IMR-90 (cell line): Measurements from ENCODE around the gene SUN5. TPM values are rescaled to one million over a fixed set of nuclear protein-coding genes. Genes with fewer than 3 reads are reported as not detected.

Experiments used
- ATAC-seq: fragments of 200-7000 bp; cut with Tn5 transposase; 2 replicates; pipeline ENCODE4 v1.9.1; 2020; ENCODE audit warnings: low read depth, mild to moderate bottlenecking, moderate library complexity
- BruUV-seq: library from RNA; stranded (reverse); fragments of 400-500 nt; replicated peaks from 2 replicates; lab custom pipeline; 2021; lab: Mats Ljungman, UMichigan
- CTCF ChIA-PET: fragments of 300-600 bp; formaldehyde crosslinking; extraction: SDS; loops from one replicate; lab custom pipeline; 2021; ENCODE audit warnings: antibody characterized with exemption; lab: Yijun Ruan, JAX
- POLR2A ChIA-PET: fragments of 300-600 bp; sonication (Branson Sonifier 250); formaldehyde crosslinking; loops from one replicate; lab custom pipeline; 2022; ENCODE audit warnings: antibody characterized with exemption; ENCODE audit not compliant: unreplicated experiment; lab: Charles Lee
- DNase-seq: peaks from one replicate; pipeline ENCODE4 v3.0.0; 2013
- H2AFZ ChIP-seq: replicated peaks from 2 replicates; pipeline ENCODE3; 2013; ENCODE audit warnings: low read length, mild to moderate bottlenecking; ENCODE audit not compliant: poor library complexity
- H2AK5ac ChIP-seq: 2 replicates; pipeline ENCODE4 v1.6.1; 2013; ENCODE audit warnings: low read depth, low read length, inconsistent platforms
- H2AK9ac ChIP-seq: replicated peaks from 2 replicates; pipeline ENCODE3; 2013; ENCODE audit warnings: mild to moderate bottlenecking, low read depth, low read length, moderate library complexity; ENCODE audit not compliant: poor library complexity
- H2BK120ac ChIP-seq: 2 replicates; pipeline ENCODE4 v1.6.1; 2013; ENCODE audit warnings: low read depth, low read length, inconsistent platforms
- H2BK15ac ChIP-seq: 3 replicates; pipeline ENCODE4 v1.6.1; 2013; ENCODE audit warnings: low read depth, low read length, inconsistent platforms
- H2BK20ac ChIP-seq: 2 replicates; pipeline ENCODE4 v1.6.1; 2013; ENCODE audit warnings: low read depth, mild to moderate bottlenecking, inconsistent platforms, low read length, moderate library complexity
- H2BK5ac ChIP-seq: 2 replicates; pipeline ENCODE4 v1.6.1; 2013; ENCODE audit warnings: mild to moderate bottlenecking, low read depth, low read length, inconsistent platforms; ENCODE audit not compliant: poor library complexity, severe bottlenecking
- H3K14ac ChIP-seq: replicated peaks from 2 replicates; pipeline ENCODE4 v1.6.1; 2013; ENCODE audit warnings: low read depth, low read length, inconsistent platforms
- H3K18ac ChIP-seq: 2 replicates; pipeline ENCODE4 v1.6.1; 2013; ENCODE audit warnings: low read depth, low read length, control low read depth
- H3K23ac ChIP-seq: 2 replicates; pipeline ENCODE4 v1.6.1; 2013; ENCODE audit warnings: low read depth, low read length, inconsistent platforms
- H3K27ac ChIP-seq: 2 replicates; pipeline ENCODE4 v1.5.1; 2013; ENCODE audit warnings: mild to moderate bottlenecking, control low read depth, low read length; ENCODE audit not compliant: insufficient read depth
- H3K27me3 ChIP-seq: 2 replicates; pipeline ENCODE4 v1.6.1; 2013; ENCODE audit warnings: low read length; ENCODE audit not compliant: control insufficient read depth, insufficient read depth
- H3K36me3 ChIP-seq: 2 replicates; pipeline ENCODE4 v1.6.1; 2013; ENCODE audit warnings: low read length, mixed read lengths; ENCODE audit not compliant: control insufficient read depth, insufficient read depth
- H3K4ac ChIP-seq: 2 replicates; pipeline ENCODE4 v1.6.1; 2013; ENCODE audit warnings: low read depth, low read length, inconsistent platforms
- H3K4me1 ChIP-seq: 2 replicates; pipeline ENCODE4 v1.6.1; 2013; ENCODE audit warnings: low read length, mixed read lengths; ENCODE audit not compliant: control insufficient read depth, insufficient read depth
- H3K4me2 ChIP-seq: 2 replicates; pipeline ENCODE4 v1.6.1; 2013; ENCODE audit warnings: low read depth, mild to moderate bottlenecking, control low read depth, low read length, moderate library complexity
- H3K4me3 ChIP-seq: 2 replicates; pipeline ENCODE4 v1.5.1; 2013; ENCODE audit warnings: low read depth, mild to moderate bottlenecking, control low read depth, low read length, moderate library complexity; ENCODE audit not compliant: insufficient read depth
- H3K56ac ChIP-seq: 2 replicates; pipeline ENCODE4 v1.6.1; 2013; ENCODE audit warnings: low read length, inconsistent platforms; ENCODE audit not compliant: insufficient read depth; ENCODE audit errors: extremely low read depth
- H3K79me1 ChIP-seq, 2 experiments: 2 replicates each; pipeline ENCODE4 v1.6.1; 2013; ENCODE audit warnings: low read length in 2 of 2, inconsistent platforms in 1 of 2, low read depth in 1 of 2
- H3K9ac ChIP-seq: 2 replicates; pipeline ENCODE4 v1.6.1; 2013; ENCODE audit warnings: low read depth, low read length, control low read depth
- H3K9me1 ChIP-seq: 2 replicates; pipeline ENCODE4 v1.6.1; 2013; ENCODE audit warnings: low read length, inconsistent platforms; ENCODE audit not compliant: insufficient read depth
- H3K9me3 ChIP-seq: 2 replicates; pipeline ENCODE4 v1.6.1; 2013; ENCODE audit warnings: low read length; ENCODE audit not compliant: control insufficient read depth, insufficient read depth
- H4K20me1 ChIP-seq: 2 replicates; pipeline ENCODE4 v1.6.1; 2013; ENCODE audit warnings: low read length, inconsistent platforms; ENCODE audit not compliant: insufficient read depth
- H4K5ac ChIP-seq: 2 replicates; pipeline ENCODE4 v1.6.1; 2013; ENCODE audit warnings: mild to moderate bottlenecking, low read depth, low read length, control low read depth
- H4K8ac ChIP-seq, 2 experiments: 2 replicates each; pipeline ENCODE4 v1.6.1; 2013; ENCODE audit warnings: low read depth in 2 of 2, low read length in 2 of 2, control low read depth in 1 of 2, inconsistent platforms in 1 of 2
- H4K91ac ChIP-seq: 2 replicates; pipeline ENCODE4 v1.6.1; 2013; ENCODE audit warnings: low read depth, low read length, inconsistent platforms; ENCODE audit not compliant: insufficient read depth
- CEBPB ChIP-seq: IDR thresholded peaks from 2 replicates; pipeline ENCODE4 v1.6.1; 2012; ENCODE audit warnings: low read depth, low read length, improper control_type of control experiment
- CHD1 ChIP-seq: IDR thresholded peaks from 2 replicates; pipeline ENCODE4 v1.6.1; 2012; ENCODE audit warnings: low read depth, low read length, improper control_type of control experiment
- CTCF ChIP-seq: conservative IDR thresholded peaks from 2 replicates; pipeline ENCODE4 v1.5.1; 2012; ENCODE audit warnings: mild to moderate bottlenecking, low read depth, low read length, improper control_type of control experiment
- MAZ ChIP-seq: IDR thresholded peaks from 2 replicates; pipeline ENCODE4 v1.6.1; 2012; ENCODE audit warnings: low read depth, mild to moderate bottlenecking, low read length, improper control_type of control experiment, moderate library complexity, borderline replicate concordance
- MXI1 ChIP-seq: IDR thresholded peaks from 2 replicates; pipeline ENCODE4 v1.6.1; 2012; ENCODE audit warnings: low read depth, mild to moderate bottlenecking, low read length, moderate library complexity, borderline replicate concordance
- POLR2A ChIP-seq: IDR thresholded peaks from 2 replicates; pipeline ENCODE4 v1.6.1; 2012; ENCODE audit warnings: mild to moderate bottlenecking, low read depth, low read length
- RAD21 ChIP-seq: IDR thresholded peaks from 2 replicates; pipeline ENCODE4 v1.6.1; 2012; ENCODE audit warnings: low read length, improper control_type of control experiment
- RCOR1 ChIP-seq: IDR thresholded peaks from 2 replicates; pipeline ENCODE4 v1.6.1; 2012; ENCODE audit warnings: mild to moderate bottlenecking, low read length, improper control_type of control experiment; ENCODE audit not compliant: insufficient replicate concordance
- USF2 ChIP-seq: fragments of 150-350 bp; IDR thresholded peaks from 2 replicates; pipeline ENCODE4 v1.6.1; 2017; ENCODE audit warnings: mild to moderate bottlenecking, antibody characterized with exemption, low read length, low read depth
- WGBS, 2 experiments: methylation state at CpG; one replicate each; pipeline versions ENCODE4 v1.1.5 to v1.1.7; 2013; ENCODE audit warnings: missing lambda C conversion rate in 2 of 2; ENCODE audit not compliant: insufficient read length in 1 of 2; ENCODE audit errors: extremely low coverage in 2 of 2; 5-methylcytosine and 5-hydroxymethylcytosine counted together
- dilution Hi-C: fragments of 300-500 bp; cut with HindIII; formaldehyde crosslinking; loops from one replicate; pipeline ENCODE4 v1.14.3; 2018; ENCODE audit warnings: low sequenced_read_pairs; ENCODE audit not compliant: unreplicated experiment
- in situ Hi-C: fragments of 300-500 bp; cut with MboI; formaldehyde crosslinking; loops from 3 replicates; pipeline ENCODE4 v1.14.3; 2019; ENCODE audit warnings: low sequenced_read_pairs, inconsistent platforms, mixed read lengths
- intact Hi-C: fragments of 100-400 bp; cut with micrococcal nuclease; formaldehyde crosslinking; loops from 2 replicates; pipeline ENCODE4 v1.10.0; 2022
- polyA plus RNA-seq, 3 experiments: library from polyadenylated mRNA; depleted of rRNA; stranded (reverse); fragments of >200 nt; gene quantifications; 2 replicates each; pipeline ENCODE4 v1.2.3, GENCODE V29; 2012; ENCODE audit warnings: low replicate concordance in 1 of 3
- total RNA-seq: library from RNA; depleted of rRNA; stranded (reverse); fragments of >200 nt; gene quantifications from 2 replicates; pipeline ENCODE4 v1.2.3, GENCODE V29; 2012

The SUN5 gene
- total and polyA plus RNA-seq, 2 of the 4 experiments (the other 2 are of a cell fraction) = not detected

GRCh38 chr20:32978009-32978335 lies 26.3 kb downstream of the SUN5 start:
- H3K4me1 ChIP-seq = no peaks in the 10 kb centered on the region
- no peak overlapping the region for H3K18ac ChIP-seq
- H4K20me1 ChIP-seq = no peaks in the 10 kb centered on the region
- BruUV-seq = no TSS peak
- H3K4me2 ChIP-seq = no peak overlapping the region
- H2AK9ac ChIP-seq = no peak overlapping the region
- dilution Hi-C loops (no loop called here), intact Hi-C loops (no loop called here), in situ Hi-C loops (no loop called here)
- H3K9me1 ChIP-seq = no peaks in the 10 kb centered on the region
- no peak overlapping the region for H2AK5ac ChIP-seq
- CTCF ChIA-PET = no interaction called here
- DNase-seq (no peak), ATAC-seq (no peak)
- no peak overlapping the region for H4K5ac ChIP-seq
- no peak overlapping the region for H3K4ac ChIP-seq
- no peak overlapping the region for H3K27ac ChIP-seq
- H3K4me3 ChIP-seq = no peak overlapping the region
- H2BK120ac ChIP-seq = no peak overlapping the region
- no peaks in the 10 kb centered on the region for H3K36me3 ChIP-seq
- peaks cover 21% of the 10 kb centered on the region; the same call in 1 of the 2 replicates for H3K27me3 ChIP-seq
- no peak overlapping the region for H3K9ac ChIP-seq
- H2BK20ac ChIP-seq = no peak overlapping the region
- no peak overlapping the region for H2BK15ac ChIP-seq
- H4K8ac ChIP-seq = no peak overlapping the region
- no peaks in the 10 kb centered on the region for H3K9me3 ChIP-seq
- POLR2A ChIA-PET = no interaction called here
- no peak overlapping the region for H3K56ac ChIP-seq
- no peak overlapping the region for H2BK5ac ChIP-seq
- no peak overlapping the region for H3K23ac ChIP-seq
- no peaks in the 10 kb centered on the region for H3K79me1 ChIP-seq
- TF ChIP-seq MXI1 = no peak
- no peak for TF ChIP-seq RAD21
- TF ChIP-seq MAZ = no peak
- no peak for TF ChIP-seq CHD1
- TF ChIP-seq CTCF = no peak
- TF ChIP-seq POLR2A = no peak
- TF ChIP-seq CEBPB = no peak
- no peak for TF ChIP-seq USF2
- no peak for TF ChIP-seq RCOR1
- no peak overlapping the region for H3K14ac ChIP-seq
- H2AFZ ChIP-seq = no peak overlapping the region
- H4K91ac ChIP-seq = no peak overlapping the region
- WGBS, 2 experiments = 30% methylated on average over 6 of the region's 7 CpGs; no CpG with 5 or more reads in 1 of the 2 experiments
